ENCODE measurements around the gene CDC42EP2. TPM values are rescaled to one million over a fixed set of nuclear protein-coding genes. Genes with fewer than 3 reads are reported as not detected.

CDC42EP2 gene
- total RNA-seq, 4 donors from 2014 or later: 26.3 to 63.4 (median 42.8) TPM

DNA sequence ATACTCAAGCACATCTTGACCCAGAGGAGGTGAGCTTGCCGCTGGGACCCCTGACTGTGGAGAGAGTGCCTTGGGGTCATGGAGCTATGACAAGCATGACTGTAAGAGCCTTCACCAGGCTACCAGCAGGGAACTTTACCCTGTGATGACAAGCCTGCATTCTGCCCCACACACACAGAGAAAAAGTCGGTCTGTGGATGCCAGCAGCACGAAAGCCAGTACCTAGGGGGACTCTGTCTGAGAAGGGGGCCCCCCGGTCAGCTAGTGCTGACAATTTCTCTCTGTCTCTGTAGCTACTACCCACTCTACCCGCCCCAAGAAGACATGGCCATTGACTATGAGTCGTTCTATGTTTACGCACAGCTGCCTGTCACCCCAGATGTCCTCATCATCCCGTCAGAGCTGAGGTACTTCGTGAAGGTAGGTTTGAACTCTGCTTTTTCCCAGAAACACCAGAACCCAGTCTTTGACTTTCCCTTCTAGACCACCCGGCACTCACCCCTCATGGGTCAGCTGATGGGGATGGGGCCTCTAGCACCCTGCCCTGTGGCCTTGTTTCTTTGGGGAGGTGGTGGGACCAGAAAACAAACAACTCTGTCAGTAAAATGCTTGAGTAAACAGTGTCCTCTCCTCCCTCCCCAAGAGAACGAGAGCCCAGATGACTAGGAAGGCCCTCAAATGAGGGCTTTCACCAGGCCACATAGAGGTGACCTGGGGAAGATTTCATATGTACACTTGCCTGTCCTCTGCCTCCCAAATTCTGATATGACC lies 18.9 kb upstream of the CDC42EP2 start:
- TF ChIP-seq POLR2A (IDR thresholded peaks at IDR 0.05): no peak
- TF ChIP-seq, protein P1, sequence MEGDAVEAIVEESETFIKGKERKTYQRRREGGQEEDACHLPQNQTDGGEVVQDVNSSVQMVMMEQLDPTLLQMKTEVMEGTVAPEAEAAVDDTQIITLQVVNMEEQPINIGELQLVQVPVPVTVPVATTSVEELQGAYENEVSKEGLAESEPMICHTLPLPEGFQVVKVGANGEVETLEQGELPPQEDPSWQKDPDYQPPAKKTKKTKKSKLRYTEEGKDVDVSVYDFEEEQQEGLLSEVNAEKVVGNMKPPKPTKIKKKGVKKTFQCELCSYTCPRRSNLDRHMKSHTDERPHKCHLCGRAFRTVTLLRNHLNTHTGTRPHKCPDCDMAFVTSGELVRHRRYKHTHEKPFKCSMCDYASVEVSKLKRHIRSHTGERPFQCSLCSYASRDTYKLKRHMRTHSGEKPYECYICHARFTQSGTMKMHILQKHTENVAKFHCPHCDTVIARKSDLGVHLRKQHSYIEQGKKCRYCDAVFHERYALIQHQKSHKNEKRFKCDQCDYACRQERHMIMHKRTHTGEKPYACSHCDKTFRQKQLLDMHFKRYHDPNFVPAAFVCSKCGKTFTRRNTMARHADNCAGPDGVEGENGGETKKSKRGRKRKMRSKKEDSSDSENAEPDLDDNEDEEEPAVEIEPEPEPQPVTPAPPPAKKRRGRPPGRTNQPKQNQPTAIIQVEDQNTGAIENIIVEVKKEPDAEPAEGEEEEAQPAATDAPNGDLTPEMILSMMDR (IDR thresholded peaks at IDR 0.05): no peak
- TF ChIP-seq POLR2AphosphoS5 (IDR thresholded peaks at IDR 0.05): no peak
- no peak for TF ChIP-seq EP300 (IDR thresholded peaks at IDR 0.05)
- peaks cover 41 to 95% (median 67%) of the 10 kb centered on the region in 3 donors for H3K4me1 ChIP-seq
- peak overlapping the region; percentile 91 to 99 (median 96) for H3K27ac ChIP-seq
- no peak for ATAC-seq
- 86 to 90% methylated on average over 4 to 5 of the region's 11 CpGs for WGBS, 2 donors (ENCODE audit: low coverage in 1 of 2)
- no peaks in the 10 kb centered on the region for H3K27me3 ChIP-seq
- no peak overlapping the region for H3K4me3 ChIP-seq
- no peaks in the 10 kb centered on the region for H3K9me3 ChIP-seq
- H3K36me3 ChIP-seq: peaks cover 0 to 19% of the 10 kb centered on the region in 2 donors

DNA sequence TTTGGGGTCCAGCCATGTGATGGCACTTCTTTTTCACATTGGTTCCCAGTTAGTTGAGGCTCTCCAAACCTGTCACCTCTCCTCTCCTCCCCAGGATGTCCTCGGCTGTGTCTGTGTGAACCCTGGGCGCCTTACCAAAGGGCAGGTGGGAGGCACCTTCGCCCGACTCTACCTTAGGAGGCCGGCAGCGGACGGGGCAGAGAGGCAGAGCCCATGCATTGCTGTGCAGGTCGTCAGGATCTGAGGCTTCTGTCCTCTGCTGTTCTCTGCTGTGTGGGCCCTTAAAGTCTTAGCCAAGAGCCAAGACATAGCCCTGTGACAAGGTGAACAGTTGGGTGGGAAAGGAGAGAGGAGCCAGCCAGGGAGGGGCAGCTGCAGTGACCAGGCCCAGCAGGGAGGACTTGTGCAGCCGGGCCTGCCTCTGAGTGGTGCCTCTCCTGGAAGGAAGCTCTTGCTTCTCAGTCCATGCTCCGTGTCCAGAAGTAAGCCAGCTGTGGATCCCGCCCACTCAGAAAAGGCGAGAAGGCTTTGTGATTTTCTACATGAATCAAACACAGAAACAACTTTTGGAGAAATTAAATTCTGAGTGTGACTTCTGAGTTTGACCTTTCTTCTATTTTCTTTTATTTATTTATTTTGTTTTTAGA lies 17.5 kb upstream of the CDC42EP2 start:
- Histone ChIP-seq H3K27me3 (no peaks in the 10 kb centered on the region), H3K4me3 (no peak overlapping the region), H3K27ac (peak overlapping the region; percentile 91 to 99 (median 96)), H3K9me3 (no peaks in the 10 kb centered on the region), H3K4me1 (peaks cover 33 to 95% (median 66%) of the 10 kb centered on the region in 3 donors), H3K36me3 (peaks cover 0 to 19% of the 10 kb centered on the region in 2 donors)
- no peak for ATAC-seq
- 49 to 70% methylated on average over 2 to 4 of the region's 12 CpGs for whole genome bisulfite sequencing, 2 donors (ENCODE audit: low coverage in 1 of 2)
- no peak for TF ChIP-seq EP300 (IDR thresholded peaks at IDR 0.05)
- TF ChIP-seq, protein P1 (IDR thresholded peaks at IDR 0.05): no peak
- TF ChIP-seq POLR2A (IDR thresholded peaks at IDR 0.05): no peak

DNA sequence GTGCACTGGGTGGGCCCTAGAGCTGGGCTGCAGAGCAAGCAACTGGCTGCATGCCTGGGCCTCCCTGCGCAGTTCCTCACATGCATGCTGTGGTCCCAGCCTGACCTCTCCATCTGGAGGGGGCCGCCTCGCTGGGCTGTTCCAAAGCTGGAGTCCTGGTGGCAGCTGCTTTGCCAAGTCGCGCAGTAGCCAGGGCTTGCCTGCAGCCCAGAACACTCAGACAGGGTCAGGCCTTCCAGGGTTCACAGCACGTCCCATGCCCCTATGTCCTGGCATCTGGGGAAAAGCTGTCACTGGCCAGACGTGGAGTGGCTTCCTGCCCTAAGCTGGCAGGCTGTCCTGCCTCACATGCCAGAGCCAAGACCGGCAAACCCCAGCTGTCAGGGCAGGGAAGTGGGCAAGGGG lies 16.5 kb upstream of the CDC42EP2 start:
- Histone ChIP-seq H3K36me3 (peaks cover 0 to 19% of the 10 kb centered on the region in 2 donors), H3K27ac (peak overlapping the region; percentile 91 to 99 (median 96)), H3K4me3 (peak overlapping the region in 1 of 2 donors; percentile 22), H3K4me1 (peaks cover 24 to 90% (median 61%) of the 10 kb centered on the region in 3 donors), H3K27me3 (no peaks in the 10 kb centered on the region), H3K9me3 (no peaks in the 10 kb centered on the region)
- peak; percentile 74 for ATAC-seq
- no CpG with 5 or more reads among the region's 8 CpGs for WGBS, 2 donors (ENCODE audit: low coverage in 1 of 2)
- TF ChIP-seq, protein P1 (IDR thresholded peaks at IDR 0.05): no peak
- TF ChIP-seq POLR2A (IDR thresholded peaks at IDR 0.05) (no peak), EP300 (IDR thresholded peaks at IDR 0.05) (no peak), POLR2AphosphoS5 (IDR thresholded peaks at IDR 0.05) (peak; percentile 68)

DNA sequence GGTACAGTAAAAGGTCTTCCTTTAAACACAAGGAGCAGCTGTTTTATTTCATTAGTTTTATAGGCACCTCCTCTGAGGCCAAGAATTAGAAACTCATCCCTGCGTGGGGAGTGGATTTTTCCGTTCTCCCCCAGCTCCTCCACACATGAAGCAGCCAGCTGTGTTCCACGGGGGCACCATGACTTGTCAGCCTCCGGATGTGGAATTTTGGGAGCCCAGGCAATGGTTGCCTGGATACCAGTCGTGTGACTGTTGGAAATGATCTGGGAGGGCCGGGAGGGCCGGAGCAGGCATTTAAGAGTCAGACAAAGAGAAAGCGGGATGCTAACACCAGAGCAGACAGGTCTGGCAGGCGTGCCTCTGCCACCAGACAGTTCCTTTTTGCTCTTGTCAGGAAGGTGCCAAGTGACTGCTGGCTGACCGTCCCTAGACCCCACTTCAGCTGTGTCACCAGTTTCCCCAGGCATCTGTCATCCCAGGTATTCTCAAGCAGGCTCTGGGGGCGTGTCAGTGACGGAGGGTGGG lies 15.9 kb upstream of the CDC42EP2 start:
- Histone ChIP-seq H3K4me1 (peaks cover 21 to 84% (median 56%) of the 10 kb centered on the region in 3 donors), H3K4me3 (peak overlapping the region in 1 of 2 donors; percentile 22), H3K36me3 (peaks cover 0 to 19% of the 10 kb centered on the region in 2 donors), H3K27me3 (no peaks in the 10 kb centered on the region), H3K9me3 (no peaks in the 10 kb centered on the region), H3K27ac (peak overlapping the region; percentile 91 to 99 (median 96))
- peak; percentile 61 for ATAC-seq
- peak in 1 of 2 donors; percentile 17 for TF ChIP-seq POLR2A (IDR thresholded peaks at IDR 0.05)
- TF ChIP-seq, protein P1 (IDR thresholded peaks at IDR 0.05): no peak
- TF ChIP-seq POLR2AphosphoS5 (IDR thresholded peaks at IDR 0.05): peak; percentile 35
- TF ChIP-seq EP300 (IDR thresholded peaks at IDR 0.05): no peak
- 15 to 37% methylated on average over 6 of the region's 12 CpGs for WGBS, 2 donors (ENCODE audit: low coverage in 1 of 2)

Measured in gastroesophageal sphincter (tissue), 4 donors.